Hematopoietic multipotent progenitor cell (in vitro differentiated cells): ENCODE results near the gene FABP1. TPM values are rescaled to one million over a fixed set of nuclear protein-coding genes. Genes with fewer than 3 reads are reported as not detected.

Experiments used
- DNase-seq, 3 donors: peaks; one replicate each; pipeline ENCODE4 v3.0.0-alpha.2; 2011 to 2015; ENCODE audit warnings: low read depth in 2 of 3, low spot score in 2 of 3
- total RNA-seq: library from RNA; depleted of rRNA; stranded (reverse); fragments of >200 nt; gene quantifications from one replicate; pipeline ENCODE4 v1.2.3, GENCODE V29; 2012

Gene FABP1
- not detected for total RNA-seq

DNA sequence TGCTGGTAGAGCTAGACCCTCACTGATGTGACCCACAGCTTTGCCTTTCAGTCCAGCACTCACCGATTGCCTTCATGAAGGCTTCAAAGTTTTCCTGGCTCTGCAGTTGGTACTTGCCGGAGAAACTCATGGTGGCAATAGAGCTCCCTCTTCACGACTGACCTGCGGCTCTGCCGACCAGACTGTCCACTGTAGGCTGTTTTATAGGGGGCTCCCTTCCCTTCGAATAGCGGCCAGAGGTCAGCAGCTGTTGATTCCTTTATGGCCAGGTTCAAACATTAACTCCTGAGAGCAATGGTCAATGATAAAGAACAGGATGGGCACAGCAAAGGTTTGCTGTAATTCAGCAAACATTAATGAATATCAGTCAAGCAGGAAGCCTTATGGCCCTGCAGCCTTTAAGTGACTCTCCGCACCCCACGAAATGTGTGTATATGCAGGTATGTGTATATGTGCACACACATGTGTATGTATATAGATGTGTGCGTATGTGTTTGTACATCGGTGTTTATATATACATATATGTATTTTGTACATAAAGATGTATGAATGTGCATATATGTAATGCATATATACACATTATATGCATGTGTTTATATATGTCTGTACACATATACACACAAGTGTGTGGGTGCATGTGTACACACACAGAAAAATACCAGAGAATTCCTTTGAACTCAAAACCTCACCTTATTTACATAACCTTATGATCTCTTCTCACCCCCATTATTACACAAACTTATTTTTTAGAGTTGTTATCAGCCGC, at the start of gene FABP1:
Gene FABP1 (minus strand): TSS at position 175 of the 766 bp plus-strand sequence. CDS start 45 bp downstream, at position 130.
- no peak for DNase-seq

DNA sequence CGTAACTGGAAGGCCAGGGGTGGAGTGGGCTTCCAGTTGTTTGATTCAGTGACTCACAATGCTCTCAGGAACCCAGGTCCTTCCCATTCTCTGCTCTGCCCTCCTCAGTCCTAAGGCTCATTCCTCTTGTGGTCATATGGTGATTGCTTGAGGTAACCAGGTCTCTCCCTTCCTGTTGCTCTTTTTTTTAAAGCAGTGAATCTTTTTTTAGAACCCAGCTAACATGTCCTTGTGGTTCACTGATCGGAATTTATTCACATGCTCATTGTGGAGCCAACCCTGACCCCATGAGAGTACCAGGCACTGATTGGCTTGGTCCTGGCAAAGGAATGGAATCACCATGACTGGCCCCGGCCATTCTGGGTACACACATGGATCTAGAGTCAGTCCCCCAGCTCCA, 49.7 kb upstream of the FABP1 start:
- no peak for DNase-seq

GRCh38 chr2:88176352-88176984, 48.6 kb upstream of the FABP1 start:
- DNase-seq: no peak

DNA sequence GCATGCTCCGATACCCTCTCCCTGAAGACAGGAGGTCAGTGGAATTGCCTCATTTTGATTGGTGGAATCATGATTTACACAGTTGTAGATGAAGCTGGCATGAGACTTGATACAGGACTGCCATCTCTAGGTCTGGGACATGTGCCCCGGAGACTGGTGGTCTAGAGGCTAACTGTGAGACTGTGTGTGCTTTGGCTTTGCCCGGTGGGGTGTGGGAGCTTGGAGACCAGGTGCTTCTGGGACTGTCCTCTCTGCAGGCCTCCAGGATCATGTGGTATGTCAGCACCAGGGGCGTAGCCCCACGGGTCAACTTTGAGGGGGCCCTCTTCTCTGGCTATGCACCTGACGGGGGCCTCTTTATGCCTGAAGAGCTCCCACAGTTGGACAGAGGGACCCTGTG, 45.0 kb upstream of the FABP1 start:
- no peak for DNase-seq

GRCh38 chr2:88171966-88172365, 44.1 kb upstream of the FABP1 start:
- DNase-seq: no peak

DNA sequence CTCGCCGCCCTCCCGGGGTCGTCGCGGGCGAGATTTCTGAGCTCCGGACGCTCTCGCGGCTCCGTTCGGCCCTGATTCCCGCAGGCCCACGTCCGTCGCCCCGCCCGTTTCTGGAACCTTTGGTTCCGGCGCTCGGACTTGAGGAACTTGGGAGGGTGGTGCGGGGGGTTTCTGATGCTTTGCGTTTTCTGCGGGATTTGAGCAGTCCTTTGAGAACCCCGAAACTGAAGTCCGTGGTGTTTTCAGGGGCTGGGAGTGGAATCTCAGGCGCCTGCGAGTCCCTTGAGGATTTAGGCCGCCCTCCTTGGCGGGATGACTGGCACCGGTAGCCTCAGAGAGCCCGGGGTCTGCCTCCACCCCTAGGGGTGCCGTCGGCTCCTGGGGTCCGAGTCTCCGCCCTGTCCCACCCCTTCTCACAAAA, 42.6 kb upstream of the FABP1 start:
- DNase-seq: peak; percentile 7 to 41 (median 28)

- DNase-seq: no peak
Observed at GRCh38 chr2:88168386-88168785, 40.5 kb upstream of the FABP1 start.

- no peak for DNase-seq
Observed at GRCh38 chr2:88167740-88168139, 39.9 kb upstream of the FABP1 start.

GRCh38 chr2:88165332-88166003, 37.6 kb upstream of the FABP1 start:
- DNase-seq: no peak

- no peak for DNase-seq
Observed at GRCh38 chr2:88161446-88162244, 33.8 kb upstream of the FABP1 start.

- no peak for DNase-seq
Observed at GRCh38 chr2:88160517-88160916, 32.7 kb upstream of the FABP1 start.

GRCh38 chr2:88159955-88160415, 32.1 kb upstream of the FABP1 start:
- DNase-seq: peak; percentile 39 to 86 (median 58)

DNA sequence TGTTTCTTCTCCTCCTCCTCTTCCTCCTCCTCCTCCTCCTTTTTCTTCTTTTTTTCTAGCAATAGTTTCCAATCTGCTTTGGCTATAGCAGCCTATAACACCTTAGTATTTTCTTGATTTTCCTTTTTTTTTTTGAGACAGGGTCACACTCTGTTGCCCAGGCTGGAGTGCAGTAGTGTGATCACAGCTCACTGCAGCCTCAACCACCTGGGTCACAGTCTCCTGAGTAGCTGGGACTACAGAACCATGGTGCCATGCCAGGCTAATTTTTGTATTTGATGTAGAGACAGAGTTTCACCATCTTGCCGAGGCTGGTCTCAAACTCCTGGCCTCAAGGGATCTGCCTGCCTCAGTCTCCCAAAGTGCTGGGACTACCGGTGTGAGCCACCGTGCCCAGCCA, 31.6 kb upstream of the FABP1 start:
- no peak for DNase-seq

GRCh38 chr2:88148929-88149438, 21.1 kb upstream of the FABP1 start:
- DNase-seq: peak in 1 of 3 donors; percentile 12

DNA sequence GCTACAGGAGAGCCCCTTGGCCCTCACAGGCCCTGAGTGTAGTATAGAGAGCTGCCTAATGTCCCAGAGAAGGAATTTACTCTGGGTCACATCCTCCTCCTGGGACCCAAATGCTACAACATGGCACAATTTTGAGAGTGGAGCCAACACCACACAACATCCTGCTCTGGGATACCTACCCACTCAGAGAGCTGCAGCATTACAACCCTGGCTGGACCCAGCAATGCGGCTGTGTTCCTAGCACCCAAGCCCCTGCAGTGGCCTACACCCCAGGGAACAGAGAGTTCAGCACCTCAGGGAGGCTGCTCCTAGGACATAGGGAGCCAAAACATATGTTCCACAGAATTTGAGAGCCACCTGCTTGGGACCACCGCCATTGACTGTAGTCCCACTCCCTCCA, 19.3 kb upstream of the FABP1 start:
- DNase-seq: no peak

- DNase-seq: no peak
Observed at GRCh38 chr2:88146590-88146989, 18.7 kb upstream of the FABP1 start.

GRCh38 chr2:88144914-88145497, 17.1 kb upstream of the FABP1 start:
- no peak for DNase-seq

GRCh38 chr2:88144271-88144670, 16.4 kb upstream of the FABP1 start:
- DNase-seq: no peak

DNA sequence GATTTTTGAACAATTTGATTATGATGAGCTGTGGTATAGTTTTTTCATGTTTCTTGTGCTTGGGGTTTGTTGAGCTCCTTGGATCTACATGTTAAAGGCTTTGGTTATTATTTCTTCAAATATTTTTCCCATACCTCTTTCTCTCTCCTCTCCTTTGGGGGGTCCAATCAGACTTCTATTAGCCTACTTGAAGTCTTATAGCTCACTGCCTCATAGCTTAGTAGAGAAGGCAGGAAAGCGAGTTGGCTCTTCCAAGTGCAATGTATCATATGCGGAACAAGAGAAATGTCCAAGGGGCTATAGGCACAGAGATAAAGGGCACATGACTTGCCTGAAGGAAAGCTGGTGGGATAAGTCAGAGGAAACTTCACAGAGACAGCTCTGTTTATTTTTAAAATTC, 14.1 kb upstream of the FABP1 start:
- no peak for DNase-seq

DNA sequence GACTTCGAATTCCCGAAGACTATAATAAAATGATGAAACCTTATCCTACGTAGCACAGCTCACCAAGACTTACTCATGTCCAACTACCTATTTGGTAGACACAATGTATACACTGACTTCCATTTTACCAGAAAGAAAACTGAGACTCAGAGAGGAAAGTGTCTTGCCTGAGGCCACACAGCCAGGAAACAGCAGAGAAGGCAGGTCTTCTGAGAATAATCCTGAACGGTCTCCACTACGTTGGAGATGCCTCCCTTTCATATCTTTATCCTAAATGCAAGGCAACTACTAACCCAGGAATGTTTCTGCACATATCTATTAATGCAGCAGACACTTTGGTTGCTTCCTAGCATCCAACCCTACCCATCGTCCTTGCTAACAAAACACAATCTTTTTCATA, 11.9 kb upstream of the FABP1 start:
- DNase-seq: no peak
